Upper lobe of left lung (tissue), 4 donors: Measurements from ENCODE around the gene ZMYND8.

Experiments used
- EP300 ChIP-seq, 4 donors: sonication (generic); formaldehyde crosslinking; IDR thresholded peaks; one replicate each; pipeline ENCODE4 v1.5.1; 2017; ENCODE audit warnings: antibody characterized with exemption in 4 of 4, control low read depth in 2 of 4
- POLR2A ChIP-seq, 4 donors: fragments of 450-650 bp; IDR thresholded peaks; one replicate each; pipeline ENCODE4 v1.5.1; 2016 to 2017; ENCODE audit warnings: antibody characterized with exemption in 4 of 4, mild to moderate bottlenecking in 2 of 4
- POLR2AphosphoS5 ChIP-seq, 2 donors: sonication (generic); formaldehyde crosslinking; IDR thresholded peaks; one replicate each; pipeline ENCODE4 v1.5.1; 2017; ENCODE audit warnings: antibody characterized with exemption in 2 of 2
- TF ChIP-seq, protein P1 (sequence below), 6 experiments: fragments of 450-650 bp in 4 of 6; fragments of 200-600 bp in 2 of 6; sonication (generic) in 2 of 6; IDR thresholded peaks; one replicate each; pipeline ENCODE4 v1.5.1; 2016 to 2019; ENCODE audit warnings: antibody characterized with exemption in 6 of 6

DNA sequence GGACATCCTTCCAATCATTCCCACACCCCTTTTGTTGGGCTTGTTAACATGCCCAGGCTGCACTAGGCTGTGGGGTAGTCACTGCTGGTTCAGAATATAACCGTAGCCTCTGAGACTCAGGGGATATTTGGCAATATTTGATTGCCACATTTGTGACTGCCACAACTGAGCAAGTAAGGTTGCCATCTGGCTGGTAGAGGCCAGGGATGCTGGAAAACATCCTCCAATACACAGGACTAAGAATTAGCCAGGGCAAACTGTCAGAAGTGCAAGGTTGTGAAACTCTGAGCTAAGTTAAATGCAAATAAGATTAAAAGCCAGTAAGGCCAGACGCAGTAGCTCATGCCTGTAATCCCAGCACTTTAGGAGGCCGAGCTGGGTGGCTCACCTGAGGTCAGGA is 112.0 kb downstream of the ZMYND8 start:
- TF ChIP-seq, protein P1, sequence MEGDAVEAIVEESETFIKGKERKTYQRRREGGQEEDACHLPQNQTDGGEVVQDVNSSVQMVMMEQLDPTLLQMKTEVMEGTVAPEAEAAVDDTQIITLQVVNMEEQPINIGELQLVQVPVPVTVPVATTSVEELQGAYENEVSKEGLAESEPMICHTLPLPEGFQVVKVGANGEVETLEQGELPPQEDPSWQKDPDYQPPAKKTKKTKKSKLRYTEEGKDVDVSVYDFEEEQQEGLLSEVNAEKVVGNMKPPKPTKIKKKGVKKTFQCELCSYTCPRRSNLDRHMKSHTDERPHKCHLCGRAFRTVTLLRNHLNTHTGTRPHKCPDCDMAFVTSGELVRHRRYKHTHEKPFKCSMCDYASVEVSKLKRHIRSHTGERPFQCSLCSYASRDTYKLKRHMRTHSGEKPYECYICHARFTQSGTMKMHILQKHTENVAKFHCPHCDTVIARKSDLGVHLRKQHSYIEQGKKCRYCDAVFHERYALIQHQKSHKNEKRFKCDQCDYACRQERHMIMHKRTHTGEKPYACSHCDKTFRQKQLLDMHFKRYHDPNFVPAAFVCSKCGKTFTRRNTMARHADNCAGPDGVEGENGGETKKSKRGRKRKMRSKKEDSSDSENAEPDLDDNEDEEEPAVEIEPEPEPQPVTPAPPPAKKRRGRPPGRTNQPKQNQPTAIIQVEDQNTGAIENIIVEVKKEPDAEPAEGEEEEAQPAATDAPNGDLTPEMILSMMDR (IDR thresholded peaks at IDR 0.05) = no peak
- TF ChIP-seq POLR2AphosphoS5 (IDR thresholded peaks at IDR 0.05) (no peak), EP300 (IDR thresholded peaks at IDR 0.05) (no peak), POLR2A (IDR thresholded peaks at IDR 0.05) (no peak)
